IMR-90 (cell line): ENCODE results near the gene NRXN2. TPM values are rescaled to one million over a fixed set of nuclear protein-coding genes. Genes with fewer than 3 reads are reported as not detected.

ENCODE experiments used
- ATAC-seq: fragments of 200-7000 bp; cut with Tn5 transposase; 2 replicates; pipeline ENCODE4 v1.9.1; 2020; ENCODE audit warnings: low read depth, mild to moderate bottlenecking, moderate library complexity
- BruUV-seq: library from RNA; stranded (reverse); fragments of 400-500 nt; replicated peaks from 2 replicates; lab custom pipeline; 2021; lab: Mats Ljungman, UMichigan
- CTCF ChIA-PET: fragments of 300-600 bp; formaldehyde crosslinking; extraction: SDS; loops from one replicate; lab custom pipeline; 2021; ENCODE audit warnings: antibody characterized with exemption; lab: Yijun Ruan, JAX
- POLR2A ChIA-PET: fragments of 300-600 bp; sonication (Branson Sonifier 250); formaldehyde crosslinking; loops from one replicate; lab custom pipeline; 2022; ENCODE audit warnings: antibody characterized with exemption; ENCODE audit not compliant: unreplicated experiment; lab: Charles Lee
- DNase-seq: peaks from one replicate; pipeline ENCODE4 v3.0.0; 2013
- H2AFZ ChIP-seq: replicated peaks from 2 replicates; pipeline ENCODE3; 2013; ENCODE audit warnings: low read length, mild to moderate bottlenecking; ENCODE audit not compliant: poor library complexity
- H2AK5ac ChIP-seq: 2 replicates; pipeline ENCODE4 v1.6.1; 2013; ENCODE audit warnings: low read depth, low read length, inconsistent platforms
- H2AK9ac ChIP-seq: replicated peaks from 2 replicates; pipeline ENCODE3; 2013; ENCODE audit warnings: mild to moderate bottlenecking, low read depth, low read length, moderate library complexity; ENCODE audit not compliant: poor library complexity
- H2BK120ac ChIP-seq: 2 replicates; pipeline ENCODE4 v1.6.1; 2013; ENCODE audit warnings: low read depth, low read length, inconsistent platforms
- H2BK15ac ChIP-seq: 3 replicates; pipeline ENCODE4 v1.6.1; 2013; ENCODE audit warnings: low read depth, low read length, inconsistent platforms
- H2BK20ac ChIP-seq: 2 replicates; pipeline ENCODE4 v1.6.1; 2013; ENCODE audit warnings: low read depth, mild to moderate bottlenecking, inconsistent platforms, low read length, moderate library complexity
- H2BK5ac ChIP-seq: 2 replicates; pipeline ENCODE4 v1.6.1; 2013; ENCODE audit warnings: mild to moderate bottlenecking, low read depth, low read length, inconsistent platforms; ENCODE audit not compliant: poor library complexity, severe bottlenecking
- H3K14ac ChIP-seq: replicated peaks from 2 replicates; pipeline ENCODE4 v1.6.1; 2013; ENCODE audit warnings: low read depth, low read length, inconsistent platforms
- H3K18ac ChIP-seq: 2 replicates; pipeline ENCODE4 v1.6.1; 2013; ENCODE audit warnings: low read depth, low read length, control low read depth
- H3K23ac ChIP-seq: 2 replicates; pipeline ENCODE4 v1.6.1; 2013; ENCODE audit warnings: low read depth, low read length, inconsistent platforms
- H3K27ac ChIP-seq: 2 replicates; pipeline ENCODE4 v1.5.1; 2013; ENCODE audit warnings: mild to moderate bottlenecking, control low read depth, low read length; ENCODE audit not compliant: insufficient read depth
- H3K27me3 ChIP-seq: 2 replicates; pipeline ENCODE4 v1.6.1; 2013; ENCODE audit warnings: low read length; ENCODE audit not compliant: control insufficient read depth, insufficient read depth
- H3K36me3 ChIP-seq: 2 replicates; pipeline ENCODE4 v1.6.1; 2013; ENCODE audit warnings: low read length, mixed read lengths; ENCODE audit not compliant: control insufficient read depth, insufficient read depth
- H3K4ac ChIP-seq: 2 replicates; pipeline ENCODE4 v1.6.1; 2013; ENCODE audit warnings: low read depth, low read length, inconsistent platforms
- H3K4me1 ChIP-seq: 2 replicates; pipeline ENCODE4 v1.6.1; 2013; ENCODE audit warnings: low read length, mixed read lengths; ENCODE audit not compliant: control insufficient read depth, insufficient read depth
- H3K4me2 ChIP-seq: 2 replicates; pipeline ENCODE4 v1.6.1; 2013; ENCODE audit warnings: low read depth, mild to moderate bottlenecking, control low read depth, low read length, moderate library complexity
- H3K4me3 ChIP-seq: 2 replicates; pipeline ENCODE4 v1.5.1; 2013; ENCODE audit warnings: low read depth, mild to moderate bottlenecking, control low read depth, low read length, moderate library complexity; ENCODE audit not compliant: insufficient read depth
- H3K56ac ChIP-seq: 2 replicates; pipeline ENCODE4 v1.6.1; 2013; ENCODE audit warnings: low read length, inconsistent platforms; ENCODE audit not compliant: insufficient read depth; ENCODE audit errors: extremely low read depth
- H3K79me1 ChIP-seq, 2 experiments: 2 replicates each; pipeline ENCODE4 v1.6.1; 2013; ENCODE audit warnings: low read length in 2 of 2, inconsistent platforms in 1 of 2, low read depth in 1 of 2
- H3K9ac ChIP-seq: 2 replicates; pipeline ENCODE4 v1.6.1; 2013; ENCODE audit warnings: low read depth, low read length, control low read depth
- H3K9me1 ChIP-seq: 2 replicates; pipeline ENCODE4 v1.6.1; 2013; ENCODE audit warnings: low read length, inconsistent platforms; ENCODE audit not compliant: insufficient read depth
- H3K9me3 ChIP-seq: 2 replicates; pipeline ENCODE4 v1.6.1; 2013; ENCODE audit warnings: low read length; ENCODE audit not compliant: control insufficient read depth, insufficient read depth
- H4K20me1 ChIP-seq: 2 replicates; pipeline ENCODE4 v1.6.1; 2013; ENCODE audit warnings: low read length, inconsistent platforms; ENCODE audit not compliant: insufficient read depth
- H4K5ac ChIP-seq: 2 replicates; pipeline ENCODE4 v1.6.1; 2013; ENCODE audit warnings: mild to moderate bottlenecking, low read depth, low read length, control low read depth
- H4K8ac ChIP-seq, 2 experiments: 2 replicates each; pipeline ENCODE4 v1.6.1; 2013; ENCODE audit warnings: low read depth in 2 of 2, low read length in 2 of 2, control low read depth in 1 of 2, inconsistent platforms in 1 of 2
- H4K91ac ChIP-seq: 2 replicates; pipeline ENCODE4 v1.6.1; 2013; ENCODE audit warnings: low read depth, low read length, inconsistent platforms; ENCODE audit not compliant: insufficient read depth
- BHLHE40 ChIP-seq: fragments of 150-350 bp; IDR thresholded peaks from 2 replicates; pipeline ENCODE4 v1.6.1; 2016; ENCODE audit warnings: mild to moderate bottlenecking, low read depth, low read length
- CEBPB ChIP-seq: IDR thresholded peaks from 2 replicates; pipeline ENCODE4 v1.6.1; 2012; ENCODE audit warnings: low read depth, low read length, improper control_type of control experiment
- FOS ChIP-seq: fragments of 150-350 bp; IDR thresholded peaks from 2 replicates; pipeline ENCODE4 v1.6.1; 2016; ENCODE audit warnings: low read depth, low read length
- MAFK ChIP-seq: IDR thresholded peaks from 2 replicates; pipeline ENCODE4 v1.6.1; 2012; ENCODE audit warnings: low read depth, low read length, improper control_type of control experiment
- MAZ ChIP-seq: IDR thresholded peaks from 2 replicates; pipeline ENCODE4 v1.6.1; 2012; ENCODE audit warnings: low read depth, mild to moderate bottlenecking, low read length, improper control_type of control experiment, moderate library complexity, borderline replicate concordance
- NFE2L2 ChIP-seq: fragments of 150-350 bp; IDR thresholded peaks from 2 replicates; pipeline ENCODE4 v1.6.1; 2016; ENCODE audit warnings: low read depth, mild to moderate bottlenecking, low read length
- POLR2A ChIP-seq: IDR thresholded peaks from 2 replicates; pipeline ENCODE4 v1.6.1; 2012; ENCODE audit warnings: mild to moderate bottlenecking, low read depth, low read length
- RAD21 ChIP-seq: IDR thresholded peaks from 2 replicates; pipeline ENCODE4 v1.6.1; 2012; ENCODE audit warnings: low read length, improper control_type of control experiment
- SMC3 ChIP-seq: fragments of 150-350 bp; IDR thresholded peaks from 2 replicates; pipeline ENCODE4 v1.6.1; 2016; ENCODE audit warnings: low read depth, mild to moderate bottlenecking, antibody characterized with exemption, low read length, moderate library complexity
- WGBS, 2 experiments: methylation state at CpG; one replicate each; pipeline versions ENCODE4 v1.1.5 to v1.1.7; 2013; ENCODE audit warnings: missing lambda C conversion rate in 2 of 2; ENCODE audit not compliant: insufficient read length in 1 of 2; ENCODE audit errors: extremely low coverage in 2 of 2; 5-methylcytosine and 5-hydroxymethylcytosine counted together
- dilution Hi-C: fragments of 300-500 bp; cut with HindIII; formaldehyde crosslinking; loops from one replicate; pipeline ENCODE4 v1.14.3; 2018; ENCODE audit warnings: low sequenced_read_pairs; ENCODE audit not compliant: unreplicated experiment
- in situ Hi-C: fragments of 300-500 bp; cut with MboI; formaldehyde crosslinking; loops from 3 replicates; pipeline ENCODE4 v1.14.3; 2019; ENCODE audit warnings: low sequenced_read_pairs, inconsistent platforms, mixed read lengths
- intact Hi-C: fragments of 100-400 bp; cut with micrococcal nuclease; formaldehyde crosslinking; loops from 2 replicates; pipeline ENCODE4 v1.10.0; 2022
- polyA plus RNA-seq, 3 experiments: library from polyadenylated mRNA; depleted of rRNA; stranded (reverse); fragments of >200 nt; gene quantifications; 2 replicates each; pipeline ENCODE4 v1.2.3, GENCODE V29; 2012; ENCODE audit warnings: low replicate concordance in 1 of 3
- total RNA-seq: library from RNA; depleted of rRNA; stranded (reverse); fragments of >200 nt; gene quantifications from 2 replicates; pipeline ENCODE4 v1.2.3, GENCODE V29; 2012
- TF ChIP-seq, protein P1 (sequence below): conservative IDR thresholded peaks from 2 replicates; pipeline ENCODE4 v1.5.1; 2012; ENCODE audit warnings: mild to moderate bottlenecking, low read depth, low read length, improper control_type of control experiment
- TF ChIP-seq, protein P2 (sequence below): fragments of 150-350 bp; IDR thresholded peaks from 2 replicates; pipeline ENCODE4 v1.6.1; 2016; ENCODE audit warnings: low read depth, mild to moderate bottlenecking, low read length, moderate library complexity, borderline replicate concordance
- TF ChIP-seq, protein P3 (sequence below): fragments of 150-350 bp; IDR thresholded peaks from 2 replicates; pipeline ENCODE4 v1.6.1; 2017; ENCODE audit warnings: mild to moderate bottlenecking, antibody characterized with exemption, low read length, low read depth

The NRXN2 gene
- total and polyA plus RNA-seq, 2 of the 4 experiments (the other 2 are of a cell fraction): 0.18 to 0.22 TPM

DNA sequence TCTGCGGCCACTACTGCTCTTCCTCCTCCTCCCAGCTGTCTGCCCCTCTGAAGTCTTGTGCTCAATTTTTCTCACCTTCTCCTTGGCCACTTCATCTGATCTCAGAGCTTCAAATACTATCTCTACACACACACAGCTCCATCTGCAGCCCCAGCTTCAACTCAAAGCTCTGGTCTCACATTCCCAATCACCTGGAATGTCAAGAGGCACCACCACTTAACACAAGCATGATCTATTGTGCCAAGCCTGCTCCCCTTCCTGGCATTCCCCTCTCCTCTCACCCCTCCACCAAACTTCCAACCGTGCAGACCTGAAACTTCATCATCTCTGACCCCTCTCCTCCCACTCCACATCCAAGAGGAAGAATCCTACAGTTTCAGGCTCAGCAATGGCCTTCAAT lies 17.5 kb downstream of the NRXN2 start:
- intact Hi-C loops: no loop called here
- Histone ChIP-seq H3K4me1 (no peaks in the 10 kb centered on the region), H3K18ac (no peak overlapping the region), H2BK5ac (no peak overlapping the region), H3K9me1 (0 out of 2 replicates have a peak, but pooled peaks cover 7% of the 10 kb centered on the region), H4K5ac (no peak overlapping the region), H3K79me1 (no peaks in the 10 kb centered on the region), H3K23ac (no peak overlapping the region), H2AK9ac (no peak overlapping the region), H4K20me1 (no peaks in the 10 kb centered on the region), H4K8ac (no peak overlapping the region), H3K36me3 (no peaks in the 10 kb centered on the region), H2AFZ (no peak overlapping the region), H2BK15ac (no peak overlapping the region), H2BK20ac (no peak overlapping the region), H2AK5ac (no peak overlapping the region), H4K91ac (no peak overlapping the region), H3K27me3 (peaks cover 47% of the 10 kb centered on the region), H3K27ac (no peak overlapping the region), H3K4ac (no peak overlapping the region), H3K56ac (no peak overlapping the region), H3K4me2 (no peak overlapping the region), H2BK120ac (no peak overlapping the region), H3K9ac (no peak overlapping the region), H3K9me3 (no peaks in the 10 kb centered on the region), H3K4me3 (no peak overlapping the region), H3K14ac (no peak overlapping the region)
- POLR2A ChIA-PET: no interaction called here
- DNase-seq: no peak
- dilution Hi-C loops: no loop called here
- ATAC-seq: no peak
- in situ Hi-C loops: no loop called here
- whole genome bisulfite sequencing, 2 experiments: 17% methylated on average over 2 of the region's 2 CpGs; no CpG with 5 or more reads in 1 of the 2 experiments
- BruUV-seq: no TSS peak
- CTCF ChIA-PET: interaction anchor here (2.0 kb wide), 1 partner anchor 17 kb away, joined by 12 read pairs; no protein-coding TSS in a partner anchor
- TF ChIP-seq, protein P1, sequence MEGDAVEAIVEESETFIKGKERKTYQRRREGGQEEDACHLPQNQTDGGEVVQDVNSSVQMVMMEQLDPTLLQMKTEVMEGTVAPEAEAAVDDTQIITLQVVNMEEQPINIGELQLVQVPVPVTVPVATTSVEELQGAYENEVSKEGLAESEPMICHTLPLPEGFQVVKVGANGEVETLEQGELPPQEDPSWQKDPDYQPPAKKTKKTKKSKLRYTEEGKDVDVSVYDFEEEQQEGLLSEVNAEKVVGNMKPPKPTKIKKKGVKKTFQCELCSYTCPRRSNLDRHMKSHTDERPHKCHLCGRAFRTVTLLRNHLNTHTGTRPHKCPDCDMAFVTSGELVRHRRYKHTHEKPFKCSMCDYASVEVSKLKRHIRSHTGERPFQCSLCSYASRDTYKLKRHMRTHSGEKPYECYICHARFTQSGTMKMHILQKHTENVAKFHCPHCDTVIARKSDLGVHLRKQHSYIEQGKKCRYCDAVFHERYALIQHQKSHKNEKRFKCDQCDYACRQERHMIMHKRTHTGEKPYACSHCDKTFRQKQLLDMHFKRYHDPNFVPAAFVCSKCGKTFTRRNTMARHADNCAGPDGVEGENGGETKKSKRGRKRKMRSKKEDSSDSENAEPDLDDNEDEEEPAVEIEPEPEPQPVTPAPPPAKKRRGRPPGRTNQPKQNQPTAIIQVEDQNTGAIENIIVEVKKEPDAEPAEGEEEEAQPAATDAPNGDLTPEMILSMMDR: no peak
- TF ChIP-seq NFE2L2: no peak
- no peak for TF ChIP-seq MAFK
- no peak for TF ChIP-seq MAZ
- no peak for TF ChIP-seq SMC3
- TF ChIP-seq RAD21: no peak
- no peak for TF ChIP-seq FOS
- TF ChIP-seq, protein P2, sequence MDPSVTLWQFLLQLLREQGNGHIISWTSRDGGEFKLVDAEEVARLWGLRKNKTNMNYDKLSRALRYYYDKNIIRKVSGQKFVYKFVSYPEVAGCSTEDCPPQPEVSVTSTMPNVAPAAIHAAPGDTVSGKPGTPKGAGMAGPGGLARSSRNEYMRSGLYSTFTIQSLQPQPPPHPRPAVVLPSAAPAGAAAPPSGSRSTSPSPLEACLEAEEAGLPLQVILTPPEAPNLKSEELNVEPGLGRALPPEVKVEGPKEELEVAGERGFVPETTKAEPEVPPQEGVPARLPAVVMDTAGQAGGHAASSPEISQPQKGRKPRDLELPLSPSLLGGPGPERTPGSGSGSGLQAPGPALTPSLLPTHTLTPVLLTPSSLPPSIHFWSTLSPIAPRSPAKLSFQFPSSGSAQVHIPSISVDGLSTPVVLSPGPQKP: no peak
- TF ChIP-seq BHLHE40: no peak
- no peak for TF ChIP-seq POLR2A
- TF ChIP-seq, protein P3, sequence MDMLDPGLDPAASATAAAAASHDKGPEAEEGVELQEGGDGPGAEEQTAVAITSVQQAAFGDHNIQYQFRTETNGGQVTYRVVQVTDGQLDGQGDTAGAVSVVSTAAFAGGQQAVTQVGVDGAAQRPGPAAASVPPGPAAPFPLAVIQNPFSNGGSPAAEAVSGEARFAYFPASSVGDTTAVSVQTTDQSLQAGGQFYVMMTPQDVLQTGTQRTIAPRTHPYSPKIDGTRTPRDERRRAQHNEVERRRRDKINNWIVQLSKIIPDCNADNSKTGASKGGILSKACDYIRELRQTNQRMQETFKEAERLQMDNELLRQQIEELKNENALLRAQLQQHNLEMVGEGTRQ: no peak
- no peak for TF ChIP-seq CEBPB
